ENCODE measurements around the gene LGALS9.
"Not testable (repeated sequence)": the region's sequence is repeated elsewhere in the genome, so short reads cannot be mapped to it uniquely, and the experiment has no call there.

- TF ChIP-seq POLR2AphosphoS5 (IDR thresholded peaks at IDR 0.05; ENCODE audit: low read depth, low read length); TAF1 (IDR thresholded peaks at IDR 0.05; ENCODE audit: borderline replicate concordance, low read depth, low read length); TEAD4 (IDR thresholded peaks at IDR 0.05; ENCODE audit: borderline replicate concordance, insufficient read depth); MXI1 (IDR thresholded peaks at IDR 0.05; ENCODE audit: low read depth, low read length); CTCF (IDR thresholded peaks at IDR 0.05); EP300 (IDR thresholded peaks at IDR 0.05; ENCODE audit: borderline replicate concordance in 1 of 2, low read depth in 1 of 2, low read length in 1 of 2); ZBTB33 (IDR thresholded peaks at IDR 0.05; ENCODE audit: borderline replicate concordance, low read depth); IRF3 (IDR thresholded peaks at IDR 0.05; ENCODE audit: low read depth, low read length); CHD2 (IDR thresholded peaks at IDR 0.05; ENCODE audit: low read length, partially characterized antibody); RFX5 (IDR thresholded peaks at IDR 0.05; ENCODE audit: low read length): not testable (repeated sequence)
Observed at GRCh38 chr17:27671977-27672480, 41.0 kb downstream of the LGALS9 start.
